ENCODE data around the gene EFCAB12.
"Not testable (repeated sequence)": the region's sequence is repeated elsewhere in the genome, so short reads cannot be mapped to it uniquely, and the experiment has no call there.

EFCAB12 gene

GRCh38 chr3:129365296-129366136 is 62.9 kb downstream of the EFCAB12 start:
- no peak overlapping the region for H4K8ac ChIP-seq (ENCODE audit: low read depth, low read length)
- H3K9me3 ChIP-seq (replicated peaks in 1 of 2; ENCODE audit: control insufficient read depth in 2 of 2, insufficient read depth in 1 of 2, low read depth in 1 of 2, low read length in 2 of 2), result peaks cover 0 to 7% of the 10 kb centered on the region in 2 donors
- H3K4me3 ChIP-seq (ENCODE audit: low read length in 2 of 2), result no peak overlapping the region
- H3K4me1 ChIP-seq (ENCODE audit: control insufficient read depth in 2 of 2, insufficient read depth in 1 of 2, low read depth in 1 of 2, low read length in 2 of 2), result peaks cover 0 to 6% of the 10 kb centered on the region in 2 donors
- H2AFZ ChIP-seq (ENCODE audit: low read length), result no peak overlapping the region
- no peak overlapping the region for H3K9ac ChIP-seq (ENCODE audit: low read depth, low read length, poor library complexity)
- no peak overlapping the region for H3K4ac ChIP-seq (ENCODE audit: low read length)
- no peak overlapping the region for H2BK5ac ChIP-seq (ENCODE audit: low read length)
- H4K91ac ChIP-seq (ENCODE audit: low read depth, low read length, poor library complexity), result no peak overlapping the region
- peaks cover 0 to 9% (median 3%) of the 10 kb centered on the region in 3 experiments for H3K27me3 ChIP-seq (ENCODE audit: control insufficient read depth in 3 of 3, insufficient read depth in 3 of 3, low read depth in 1 of 3, low read length in 3 of 3)
- no peak overlapping the region for H2AK5ac ChIP-seq (ENCODE audit: low read depth, low read length)
- H3K36me3 ChIP-seq (replicated peaks in 1 of 2; ENCODE audit: control insufficient read depth in 2 of 2, insufficient read depth in 2 of 2, low read length in 2 of 2), result peaks cover 0 to 9% of the 10 kb centered on the region in 2 donors
- H2BK12ac ChIP-seq (ENCODE audit: low read length), result no peak overlapping the region
- H3K79me1 ChIP-seq (ENCODE audit: low read depth, low read length), result peaks cover 4% of the 10 kb centered on the region
- H3K4me2 ChIP-seq (ENCODE audit: insufficient read depth, low read length, poor library complexity, severe bottlenecking), result no peak overlapping the region
- H3K14ac ChIP-seq (ENCODE audit: low read length), result peak overlapping the region; percentile 56
- no peak overlapping the region for H2BK15ac ChIP-seq (ENCODE audit: low read length)
- no peak overlapping the region for H2BK120ac ChIP-seq (ENCODE audit: low read depth, low read length)
- no peak for DNase-seq (ENCODE audit: low spot score)
- no peak overlapping the region for H3K23ac ChIP-seq (ENCODE audit: low read depth, low read length, poor library complexity)
- no peak overlapping the region for H3K18ac ChIP-seq (ENCODE audit: low read length)
- WGBS, 2 donors (ENCODE audit: extremely low coverage in 2 of 2, insufficient read length in 2 of 2, insufficient replicate concordance in 1 of 2), result no CpG with 5 or more reads among the region's 13 CpGs
- no peak overlapping the region for H3K27ac ChIP-seq (replicated peaks; ENCODE audit: low read length)

GRCh38 chr3:129364811-129365210 is 63.6 kb downstream of the EFCAB12 start:
- not testable (repeated sequence) for H2AFZ ChIP-seq (ENCODE audit: low read length); H2BK12ac ChIP-seq (ENCODE audit: low read length); H3K79me1 ChIP-seq (ENCODE audit: low read depth, low read length); H4K8ac ChIP-seq (ENCODE audit: low read depth, low read length); H3K4me1 ChIP-seq (ENCODE audit: control insufficient read depth in 2 of 2, insufficient read depth in 1 of 2, low read depth in 1 of 2, low read length in 2 of 2); H2AK5ac ChIP-seq (ENCODE audit: low read depth, low read length); H3K23ac ChIP-seq (ENCODE audit: low read depth, low read length, poor library complexity); H3K27ac ChIP-seq (replicated peaks; ENCODE audit: low read length); H3K4me2 ChIP-seq (ENCODE audit: insufficient read depth, low read length, poor library complexity, severe bottlenecking); DNase-seq (ENCODE audit: low spot score); H3K27me3 ChIP-seq (ENCODE audit: control insufficient read depth in 3 of 3, insufficient read depth in 3 of 3, low read depth in 1 of 3, low read length in 3 of 3); H3K18ac ChIP-seq (ENCODE audit: low read length); H2BK5ac ChIP-seq (ENCODE audit: low read length); H3K9ac ChIP-seq (ENCODE audit: low read depth, low read length, poor library complexity); H2BK120ac ChIP-seq (ENCODE audit: low read depth, low read length); H3K4me3 ChIP-seq (ENCODE audit: low read length in 2 of 2); H3K4ac ChIP-seq (ENCODE audit: low read length); H3K9me3 ChIP-seq (replicated peaks in 1 of 2; ENCODE audit: control insufficient read depth in 2 of 2, insufficient read depth in 1 of 2, low read depth in 1 of 2, low read length in 2 of 2); H3K36me3 ChIP-seq (replicated peaks in 1 of 2; ENCODE audit: control insufficient read depth in 2 of 2, insufficient read depth in 2 of 2, low read length in 2 of 2); H2BK15ac ChIP-seq (ENCODE audit: low read length); H3K14ac ChIP-seq (ENCODE audit: low read length); H4K91ac ChIP-seq (ENCODE audit: low read depth, low read length, poor library complexity)
- no CpG with 5 or more reads among the region's 2 CpGs for WGBS, 2 donors (ENCODE audit: extremely low coverage in 2 of 2, insufficient read length in 2 of 2, insufficient replicate concordance in 1 of 2)

GRCh38 chr3:129363356-129363755 is 65.1 kb downstream of the EFCAB12 start:
- H3K4me3 ChIP-seq (ENCODE audit: low read length in 2 of 2); H3K9ac ChIP-seq (ENCODE audit: low read depth, low read length, poor library complexity); H4K91ac ChIP-seq (ENCODE audit: low read depth, low read length, poor library complexity); H3K4me1 ChIP-seq (ENCODE audit: control insufficient read depth in 2 of 2, insufficient read depth in 1 of 2, low read depth in 1 of 2, low read length in 2 of 2); H3K4ac ChIP-seq (ENCODE audit: low read length); H4K8ac ChIP-seq (ENCODE audit: low read depth, low read length); H3K9me3 ChIP-seq (replicated peaks in 1 of 2; ENCODE audit: control insufficient read depth in 2 of 2, insufficient read depth in 1 of 2, low read depth in 1 of 2, low read length in 2 of 2); H3K23ac ChIP-seq (ENCODE audit: low read depth, low read length, poor library complexity); H2AK5ac ChIP-seq (ENCODE audit: low read depth, low read length); H3K79me1 ChIP-seq (ENCODE audit: low read depth, low read length); H3K18ac ChIP-seq (ENCODE audit: low read length); H2BK120ac ChIP-seq (ENCODE audit: low read depth, low read length); H2BK5ac ChIP-seq (ENCODE audit: low read length); H3K14ac ChIP-seq (ENCODE audit: low read length); H2BK15ac ChIP-seq (ENCODE audit: low read length); H3K4me2 ChIP-seq (ENCODE audit: insufficient read depth, low read length, poor library complexity, severe bottlenecking); H2AFZ ChIP-seq (ENCODE audit: low read length); DNase-seq (ENCODE audit: low spot score); H3K27ac ChIP-seq (replicated peaks; ENCODE audit: low read length); H2BK12ac ChIP-seq (ENCODE audit: low read length); H3K36me3 ChIP-seq (replicated peaks in 1 of 2; ENCODE audit: control insufficient read depth in 2 of 2, insufficient read depth in 2 of 2, low read length in 2 of 2): not testable (repeated sequence)
- peaks cover 0 to 11% (median 0%) of the 10 kb centered on the region in 3 experiments for H3K27me3 ChIP-seq (ENCODE audit: control insufficient read depth in 3 of 3, insufficient read depth in 3 of 3, low read depth in 1 of 3, low read length in 3 of 3)
- no CpG with 5 or more reads among the region's 28 CpGs for WGBS, 2 donors (ENCODE audit: extremely low coverage in 2 of 2, insufficient read length in 2 of 2, insufficient replicate concordance in 1 of 2)

- no peaks in the 10 kb centered on the region for H3K36me3 ChIP-seq (replicated peaks in 1 of 2; ENCODE audit: control insufficient read depth in 2 of 2, insufficient read depth in 2 of 2, low read length in 2 of 2)
- no CpG with 5 or more reads among the region's 13 CpGs for WGBS, 2 donors (ENCODE audit: extremely low coverage in 2 of 2, insufficient read length in 2 of 2, insufficient replicate concordance in 1 of 2)
- H2AK5ac ChIP-seq (ENCODE audit: low read depth, low read length), result no peak overlapping the region
These were observed 67.6 kb downstream of the EFCAB12 start for GRCh38 chr3:129360705-129361460.

More at GRCh38 chr3:129360705-129361460, 67.6 kb downstream of the EFCAB12 start:
- Histone ChIP-seq H3K9ac (ENCODE audit: low read depth, low read length, poor library complexity) (no peak overlapping the region), H3K27me3 (ENCODE audit: control insufficient read depth in 3 of 3, insufficient read depth in 3 of 3, low read depth in 1 of 3, low read length in 3 of 3) (peaks cover 0 to 13% (median 0%) of the 10 kb centered on the region in 3 experiments), H4K91ac (ENCODE audit: low read depth, low read length, poor library complexity) (no peak overlapping the region), H3K18ac (ENCODE audit: low read length) (no peak overlapping the region), H3K27ac (replicated peaks; ENCODE audit: low read length) (no peak overlapping the region), H3K4me3 (ENCODE audit: low read length in 2 of 2) (no peak overlapping the region), H3K4ac (ENCODE audit: low read length) (no peak overlapping the region), H3K4me2 (ENCODE audit: insufficient read depth, low read length, poor library complexity, severe bottlenecking) (no peak overlapping the region), H2BK120ac (ENCODE audit: low read depth, low read length) (no peak overlapping the region), H3K79me1 (ENCODE audit: low read depth, low read length) (peaks cover 2% of the 10 kb centered on the region), H2AFZ (ENCODE audit: low read length) (peak overlapping the region; percentile 40), H4K8ac (ENCODE audit: low read depth, low read length) (no peak overlapping the region), H3K14ac (ENCODE audit: low read length) (no peak overlapping the region), H3K4me1 (ENCODE audit: control insufficient read depth in 2 of 2, insufficient read depth in 1 of 2, low read depth in 1 of 2, low read length in 2 of 2) (peaks cover 0 to 7% of the 10 kb centered on the region in 2 donors), H2BK12ac (ENCODE audit: low read length) (no peak overlapping the region), H3K9me3 (replicated peaks in 1 of 2; ENCODE audit: control insufficient read depth in 2 of 2, insufficient read depth in 1 of 2, low read depth in 1 of 2, low read length in 2 of 2) (no peaks in the 10 kb centered on the region), H3K23ac (ENCODE audit: low read depth, low read length, poor library complexity) (no peak overlapping the region), H2BK5ac (ENCODE audit: low read length) (no peak overlapping the region), H2BK15ac (ENCODE audit: low read length) (no peak overlapping the region)
- DNase-seq (ENCODE audit: low spot score), result no peak
